ENCODE measurements around the gene TULP4. TPM values are rescaled to one million over a fixed set of nuclear protein-coding genes. Genes with fewer than 3 reads are reported as not detected.

TULP4 gene
- total RNA-seq, 1 experiment from 2014 or later = 64.6 TPM

GRCh38 chr6:158371261-158371660 is 59.0 kb downstream of the TULP4 start:
- H3K27ac ChIP-seq (ENCODE audit: insufficient read length, low read depth, low read length) = no peak overlapping the region
- no peak overlapping the region for H3K27ac Mint-ChIP-seq
- no CpG with 5 or more reads among the region's 5 CpGs for WGBS (ENCODE audit: extremely low coverage, insufficient read length, low lambda C conversion rate)

More at GRCh38 chr6:158371261-158371660, 59.0 kb downstream of the TULP4 start:
- no peak overlapping the region for H2BK15ac ChIP-seq (ENCODE audit: low read depth, low read length)
- H4K91ac ChIP-seq (ENCODE audit: insufficient read length, low read depth, low read length) = no peak overlapping the region
- no peaks in the 10 kb centered on the region for H3K23me2 ChIP-seq (ENCODE audit: insufficient read length, low read depth, low read length, poor library complexity, severe bottlenecking)
- H3K27me3 Mint-ChIP-seq (ENCODE audit: low read depth) = no peaks in the 10 kb centered on the region
- no peak overlapping the region for H2AK5ac ChIP-seq (ENCODE audit: insufficient read length, low read length)
- no peak overlapping the region for H4K5ac ChIP-seq (ENCODE audit: insufficient read length, low read depth, low read length)
- H2AFZ ChIP-seq (ENCODE audit: low read length) = no peak overlapping the region
- H3K4ac ChIP-seq (ENCODE audit: low read depth, low read length) = no peak overlapping the region
- no peak overlapping the region for H3K18ac ChIP-seq (ENCODE audit: insufficient read length, low read depth, low read length)
- H3K79me1 ChIP-seq (ENCODE audit: insufficient read depth, low read depth, low read length, poor library complexity, severe bottlenecking) = no peaks in the 10 kb centered on the region
- H3K4me1 ChIP-seq (ENCODE audit: insufficient read depth, low read length) = no peaks in the 10 kb centered on the region
- H3K56ac ChIP-seq (ENCODE audit: insufficient read length, low read depth, low read length) = no peak overlapping the region
- no peak overlapping the region for H3K9ac ChIP-seq (ENCODE audit: extremely low read depth, insufficient read length, low read length)
- no peak overlapping the region for H2BK5ac ChIP-seq (ENCODE audit: insufficient read length, low read length)
- no peak overlapping the region for H3T11ph ChIP-seq (ENCODE audit: low read length)
- no peaks in the 10 kb centered on the region for H3K27me3 ChIP-seq (ENCODE audit: insufficient read depth, low read length)
- TF ChIP-seq CTCF (conservative IDR thresholded peaks at IDR 0.05) = no peak
- H3K14ac ChIP-seq (ENCODE audit: insufficient read depth, low read length) = no peak overlapping the region
- no peak overlapping the region for H3K4me3 Mint-ChIP-seq
- H3K36me3 Mint-ChIP-seq (ENCODE audit: insufficient read depth in 1 of 3, low read depth in 3 of 3) = no peaks in the 10 kb centered on the region
- H3K4me1 Mint-ChIP-seq = peaks cover 0 to 2% of the 10 kb centered on the region in 2 experiments; a peak in 2 of 4 replicates
- no peak overlapping the region for H2BK120ac ChIP-seq (ENCODE audit: low read depth, low read length, poor library complexity, severe bottlenecking)
- no peak overlapping the region for H2BK20ac ChIP-seq (ENCODE audit: low read depth, low read length, poor library complexity, severe bottlenecking)
- H3K4me2 ChIP-seq (ENCODE audit: insufficient read depth, insufficient read length, low read length) = no peak overlapping the region
- H3K9me3 Mint-ChIP-seq = no peaks in the 10 kb centered on the region
- no peaks in the 10 kb centered on the region for H3K9me3 ChIP-seq (ENCODE audit: control insufficient read depth, low read depth, low read length)
- DNase-seq = no peak
- no peaks in the 10 kb centered on the region for H4K20me1 ChIP-seq (ENCODE audit: control insufficient read depth, insufficient read depth, insufficient read length)
- H2BK12ac ChIP-seq (ENCODE audit: insufficient read length, low read depth, low read length) = no peak overlapping the region
- no peaks in the 10 kb centered on the region for H3K79me2 ChIP-seq (ENCODE audit: insufficient read depth, low read length)
- no peak overlapping the region for H3K23ac ChIP-seq (ENCODE audit: insufficient read length, low read depth, low read length)
- no peak overlapping the region for H4K8ac ChIP-seq (replicated peaks; ENCODE audit: insufficient read length, low read depth, low read length)

All from H9 (cell line).